WTC11 (cell line): Measurements from ENCODE around the gene NAA40. TPM values are rescaled to one million over a fixed set of nuclear protein-coding genes. Genes with fewer than 3 reads are reported as not detected.

Source experiments
- ATAC-seq: fragments of 200-7000 bp; cut with Tn5 transposase; 2 replicates; pipeline ENCODE4 v1.10.0; 2021; ENCODE audit warnings: mild to moderate bottlenecking, moderate library complexity
- CTCF ChIA-PET: fragments of 300-600 bp; sonication (Branson Sonifier 250); formaldehyde crosslinking; loops from one replicate; lab custom pipeline; 2021; ENCODE audit warnings: antibody characterized with exemption; lab: Charles Lee
- POLR2A ChIA-PET: fragments of 350-600 bp; sonication (Branson Sonifier 250); formaldehyde crosslinking; loops from one replicate; lab custom pipeline; 2021; ENCODE audit warnings: antibody characterized with exemption; lab: Charles Lee
- DNase-seq: peaks from one replicate; pipeline ENCODE4 v3.0.0; 2021; ENCODE audit warnings: low spot score
- H3K27ac Mint-ChIP-seq: 2 replicates; pipeline ENCODE4 v1.8.0; 2021; ENCODE audit warnings: mixed read lengths
- H3K27me3 Mint-ChIP-seq: 2 replicates; pipeline ENCODE4 v1.8.0; 2021; ENCODE audit warnings: low read depth, mild to moderate bottlenecking, moderate library complexity, mixed read lengths
- H3K36me3 Mint-ChIP-seq: 2 replicates; pipeline ENCODE4 v1.8.0; 2021; ENCODE audit warnings: mixed read lengths
- H3K4me1 Mint-ChIP-seq: 2 replicates; pipeline ENCODE4 v1.8.0; 2022; ENCODE audit warnings: mixed read lengths
- H3K4me3 Mint-ChIP-seq: 2 replicates; pipeline ENCODE4 v1.8.0; 2021; ENCODE audit warnings: mild to moderate bottlenecking, moderate library complexity, mixed read lengths
- H3K9me3 Mint-ChIP-seq: 2 replicates; pipeline ENCODE4 v1.8.0; 2021; ENCODE audit warnings: mixed read lengths
- AR ChIP-seq: fragments of 250-450 bp; sonication (Bioruptor Pico); IDR thresholded peaks from 2 replicates; pipeline ENCODE4 v1.9.0; 2021; ENCODE audit warnings: mild to moderate bottlenecking
- GRHL2 ChIP-seq: fragments of 250-450 bp; sonication (Bioruptor Pico); IDR thresholded peaks from 2 replicates; pipeline ENCODE4 v1.8.0; 2022; ENCODE audit warnings: mild to moderate bottlenecking, moderate library complexity; ENCODE audit not compliant: insufficient replicate concordance, severe bottlenecking
- IRF2 ChIP-seq: sonication (generic); formaldehyde crosslinking; IDR thresholded peaks from 2 replicates; pipeline ENCODE4 v1.8.0; 2022; ENCODE audit warnings: low read depth, missing genetic modification reagents, borderline replicate concordance
- NFE2L1 ChIP-seq: sonication (generic); formaldehyde crosslinking; IDR thresholded peaks from 2 replicates; pipeline ENCODE4 v1.8.1; 2023; ENCODE audit warnings: missing genetic modification reagents
- NFYB ChIP-seq: sonication (generic); formaldehyde crosslinking; conservative IDR thresholded peaks from 2 replicates; pipeline ENCODE4 v1.8.0; 2022; ENCODE audit warnings: low read depth, missing genetic modification reagents
- RELA ChIP-seq: sonication (generic); formaldehyde crosslinking; IDR thresholded peaks from 2 replicates; pipeline ENCODE4 v1.8.1; 2022; ENCODE audit warnings: missing genetic modification reagents, mild to moderate bottlenecking, borderline replicate concordance
- TP53 ChIP-seq: sonication (generic); formaldehyde crosslinking; IDR thresholded peaks from 2 replicates; pipeline ENCODE4 v1.8.1; 2023; ENCODE audit warnings: mild to moderate bottlenecking, missing genetic modification reagents
- ZNF423 ChIP-seq: fragments of 250-450 bp; sonication (Bioruptor Pico); IDR thresholded peaks from 2 replicates; pipeline ENCODE4 v2.1.2; 2022; ENCODE audit warnings: mild to moderate bottlenecking, moderate library complexity
- ZNF425 ChIP-seq: fragments of 250-450 bp; sonication (Bioruptor Pico); conservative IDR thresholded peaks from 2 replicates; pipeline ENCODE4 v1.9.0; 2021; ENCODE audit warnings: mild to moderate bottlenecking
- ZNF532 ChIP-seq: fragments of 250-450 bp; sonication (Bioruptor Pico); IDR thresholded peaks from 2 replicates; pipeline ENCODE4 v1.9.0; 2021; ENCODE audit warnings: mild to moderate bottlenecking, borderline replicate concordance
- ZNF671 ChIP-seq: fragments of 250-450 bp; sonication (Bioruptor Pico); IDR thresholded peaks from 2 replicates; pipeline ENCODE4 v1.8.0; 2021; ENCODE audit warnings: mild to moderate bottlenecking
- total RNA-seq: library from RNA; stranded (reverse); gene quantifications from 3 replicates; pipeline ENCODE4 v1.2.3, GENCODE V29; 2021
- TF ChIP-seq, protein P1 (sequence below): fragments of 250-450 bp; sonication (Bioruptor Pico); IDR thresholded peaks from 2 replicates; pipeline ENCODE4 v2.1.2; 2022; ENCODE audit warnings: mild to moderate bottlenecking, moderate library complexity
- TF ChIP-seq, protein P2 (sequence below): fragments of 250-450 bp; sonication (Bioruptor Pico); IDR thresholded peaks from 2 replicates; pipeline ENCODE4 v1.9.0; 2021; ENCODE audit warnings: moderate library complexity, mild to moderate bottlenecking, inconsistent platforms, borderline replicate concordance

Gene NAA40
- total RNA-seq, 1 experiment from 2014 or later: 31.8 TPM

- no peak for ATAC-seq
- H3K4me3 Mint-ChIP-seq: peak overlapping the region; percentile 47
- ChIA-PET POLR2A (interaction anchor here (1.3 kb wide), 1 partner anchor 76 kb away, joined by 4 read pairs; the partner anchor contains the start of gene MARK2), CTCF (interaction anchor here (0.6 to 6.5 kb wide), 6 partner anchors 8 to 108 kb away, joined by 3 to 56 read pairs (median 4); no protein-coding TSS in a partner anchor)
- peaks cover 39% of the 10 kb centered on the region for H3K4me1 Mint-ChIP-seq
- H3K27me3 Mint-ChIP-seq: no peaks in the 10 kb centered on the region
- H3K9me3 Mint-ChIP-seq: no peaks in the 10 kb centered on the region
- DNase-seq: no peak
- no peak for TF ChIP-seq GRHL2 (CRISPR knock-in tag)
- TF ChIP-seq IRF2 (CRISPR knock-in tag): no peak
- TF ChIP-seq, protein P1, sequence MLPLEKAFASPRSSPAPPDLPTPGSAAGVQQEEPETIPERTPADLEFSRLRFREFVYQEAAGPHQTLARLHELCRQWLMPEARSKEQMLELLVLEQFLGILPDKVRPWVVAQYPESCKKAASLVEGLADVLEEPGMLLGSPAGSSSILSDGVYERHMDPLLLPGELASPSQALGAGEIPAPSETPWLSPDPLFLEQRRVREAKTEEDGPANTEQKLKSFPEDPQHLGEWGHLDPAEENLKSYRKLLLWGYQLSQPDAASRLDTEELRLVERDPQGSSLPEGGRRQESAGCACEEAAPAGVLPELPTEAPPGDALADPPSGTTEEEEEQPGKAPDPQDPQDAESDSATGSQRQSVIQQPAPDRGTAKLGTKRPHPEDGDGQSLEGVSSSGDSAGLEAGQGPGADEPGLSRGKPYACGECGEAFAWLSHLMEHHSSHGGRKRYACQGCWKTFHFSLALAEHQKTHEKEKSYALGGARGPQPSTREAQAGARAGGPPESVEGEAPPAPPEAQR (CRISPR knock-in tag): no peak
- TF ChIP-seq, protein P2, sequence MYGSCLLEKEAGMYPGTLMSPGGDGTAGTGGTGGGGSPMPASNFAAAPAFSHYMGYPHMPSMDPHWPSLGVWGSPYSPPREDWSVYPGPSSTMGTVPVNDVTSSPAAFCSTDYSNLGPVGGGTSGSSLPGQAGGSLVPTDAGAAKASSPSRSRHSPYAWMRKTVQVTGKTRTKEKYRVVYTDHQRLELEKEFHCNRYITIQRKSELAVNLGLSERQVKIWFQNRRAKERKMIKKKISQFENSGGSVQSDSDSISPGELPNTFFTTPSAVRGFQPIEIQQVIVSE (CRISPR knock-in tag): no peak
- TF ChIP-seq AR (CRISPR knock-in tag): no peak
- TF ChIP-seq ZNF423: no peak
- peaks cover 18% of the 10 kb centered on the region for H3K36me3 Mint-ChIP-seq
- H3K27ac Mint-ChIP-seq: peak overlapping the region; percentile 72; the same call in 1 of the 2 replicates
Measured at GRCh38 chr11:63913866-63914830, 24.7 kb upstream of the NAA40 start.

DNA sequence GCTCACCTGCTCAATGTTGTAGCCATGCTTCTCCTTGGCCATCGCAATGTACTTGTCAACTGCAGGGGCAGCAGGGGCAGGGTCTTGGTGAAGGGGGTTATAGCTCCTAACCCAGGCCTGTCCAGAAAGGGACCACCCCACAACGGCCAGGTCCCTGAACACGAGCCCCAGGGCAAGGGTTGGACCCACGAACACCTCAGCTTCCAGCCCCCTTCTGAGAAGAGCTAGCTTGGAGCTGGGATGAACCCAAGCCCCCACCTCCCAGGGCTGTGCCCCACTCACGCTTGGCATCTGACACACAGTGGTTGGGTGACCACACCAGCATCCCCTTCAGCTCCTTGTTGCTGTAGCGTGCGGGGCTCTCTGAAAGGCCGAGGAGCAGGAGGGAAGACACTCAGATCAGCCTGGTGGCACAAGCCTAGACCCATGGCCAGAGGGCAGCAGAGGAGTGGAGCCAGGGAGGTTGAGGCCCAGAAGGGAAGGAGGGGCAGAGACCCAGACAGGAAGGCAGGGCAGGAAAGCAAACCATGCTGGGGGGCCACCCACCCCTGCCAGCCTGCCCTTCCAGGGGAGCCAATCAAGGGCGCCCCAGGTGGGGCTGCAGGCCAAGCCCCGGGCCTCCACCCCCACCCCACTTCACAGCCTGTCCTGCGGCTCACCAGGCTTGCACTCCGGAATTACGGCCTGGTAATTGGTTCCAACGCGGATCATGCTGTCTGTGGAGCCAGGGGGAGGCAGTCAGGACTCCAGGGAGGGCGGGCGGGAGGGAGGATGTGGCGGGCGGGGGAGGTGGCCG, 23.7 kb upstream of the NAA40 start:
- no peak for DNase-seq
- peaks cover 35% of the 10 kb centered on the region for H3K4me1 Mint-ChIP-seq
- peak overlapping the region; percentile 90 for H3K4me3 Mint-ChIP-seq
- CTCF ChIA-PET: interaction anchor here (0.9 to 6.6 kb wide), 7 partner anchors 9 to 77 kb away, joined by 3 to 94 read pairs (median 6); partner anchors contain the start of gene MARK2
- H3K27me3 Mint-ChIP-seq: no peaks in the 10 kb centered on the region
- no peak for ATAC-seq
- no peaks in the 10 kb centered on the region for H3K9me3 Mint-ChIP-seq
- POLR2A ChIA-PET: no interaction called here
- TF ChIP-seq NFYB (CRISPR knock-in tag) (no peak), ZNF423 (0 out of 2 replicates have a peak, but pooled peaks have one; percentile 18), ZNF671 (CRISPR knock-in tag) (no peak), TP53 (CRISPR knock-in tag) (0 out of 2 replicates have a peak, but pooled peaks have one; percentile 42)
- peaks cover 18% of the 10 kb centered on the region for H3K36me3 Mint-ChIP-seq
- no peak overlapping the region for H3K27ac Mint-ChIP-seq

DNA sequence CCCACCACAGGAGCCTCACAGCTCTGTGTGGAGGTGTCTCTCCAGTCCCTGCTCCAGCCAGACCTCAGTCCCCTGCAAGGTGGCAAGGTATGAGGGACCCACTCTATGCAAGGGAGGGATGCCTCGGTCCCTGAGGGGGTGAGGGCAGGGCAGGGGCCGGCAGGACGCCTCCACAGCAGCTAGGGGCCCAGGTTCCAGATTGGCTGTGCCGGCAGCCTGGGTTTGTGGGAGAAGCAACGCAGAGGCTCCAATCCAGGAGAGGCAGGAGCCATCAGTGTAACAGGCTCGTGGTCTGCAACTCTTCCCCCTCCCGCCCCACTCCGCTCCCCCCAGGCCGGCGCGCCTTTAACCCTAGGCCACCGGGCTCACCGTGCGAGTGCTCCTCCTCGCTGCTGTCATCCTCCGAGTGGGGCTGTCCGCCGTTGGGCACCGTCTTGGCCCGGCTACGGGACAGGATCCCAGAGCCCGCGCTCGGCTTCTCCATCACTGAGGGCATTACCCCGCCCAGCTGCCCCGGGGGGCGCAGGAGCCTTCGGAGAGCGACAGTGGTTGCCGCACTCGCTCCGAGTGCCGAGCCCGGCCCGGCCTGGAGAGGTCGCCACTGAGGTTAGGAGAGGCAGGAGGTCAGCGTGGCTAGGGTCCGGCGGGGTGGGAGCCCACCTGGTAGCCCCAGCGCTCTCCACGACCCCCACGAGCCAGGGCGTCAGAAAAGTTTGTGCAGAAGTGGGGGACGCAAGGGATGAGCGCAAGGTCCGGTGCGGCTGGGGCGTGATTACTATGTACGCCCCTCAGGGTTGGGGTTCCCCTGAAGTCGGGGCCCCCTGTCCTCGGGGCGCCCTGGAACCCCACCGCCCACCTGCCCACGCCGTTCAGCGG, 22.6 kb upstream of the NAA40 start:
- no peaks in the 10 kb centered on the region for H3K9me3 Mint-ChIP-seq
- DNase-seq (peak; percentile 96), ATAC-seq (peak; percentile 16)
- no peaks in the 10 kb centered on the region for H3K27me3 Mint-ChIP-seq
- CTCF ChIA-PET: interaction anchor here (0.6 to 6.6 kb wide), 16 partner anchors 10 to 269 kb away, joined by 3 to 103 read pairs (median 4); partner anchors contain the start of genes MARK2 and ZFTA
- peak overlapping the region; percentile 84; the same call in 1 of the 2 replicates for H3K27ac Mint-ChIP-seq
- peaks cover 31% of the 10 kb centered on the region for H3K4me1 Mint-ChIP-seq
- POLR2A ChIA-PET: interaction anchor here (1.0 to 3.1 kb wide), 5 partner anchors 19 to 269 kb away, joined by 3 to 14 read pairs (median 10); partner anchors contain the start of genes MARK2 and STIP1
- peaks cover 18% of the 10 kb centered on the region for H3K36me3 Mint-ChIP-seq
- peak overlapping the region; percentile 90 for H3K4me3 Mint-ChIP-seq
- TF ChIP-seq NFE2L1 (CRISPR knock-in tag): 0 out of 2 replicates have a peak, but pooled peaks have one; percentile 24
- no peak for TF ChIP-seq ZNF425 (CRISPR knock-in tag)
- TF ChIP-seq RELA: no peak
- no peak for TF ChIP-seq ZNF532 (CRISPR knock-in tag)
